8988T (cell line): ENCODE results near the gene XAB2.

Experiments used
- DNase-seq: peaks from one replicate; pipeline ENCODE4 v3.0.0; 2011

The XAB2 gene

GRCh38 chr19:7575434-7576040 is 53.8 kb downstream of the XAB2 start:
- DNase-seq = no peak

- no peak for DNase-seq
These were observed 58.6 kb downstream of the XAB2 start for GRCh38 chr19:7570761-7571160.
